Sigmoid colon (tissue), 7 donors: ENCODE measurements around the gene C19orf12. TPM values are rescaled to one million over a fixed set of nuclear protein-coding genes. Genes with fewer than 3 reads are reported as not detected.

Experiments
- DNase-seq: peaks from one replicate; pipeline ENCODE4 v3.0.0-alpha.2; 2019
- H3K27ac ChIP-seq, 4 donors: fragments of 200-600 bp; sonication (generic); one replicate each; pipeline ENCODE4 v1.5.1; 2016 to 2019; ENCODE audit warnings: mild to moderate bottlenecking in 1 of 4
- H3K27me3 ChIP-seq, 3 donors: fragments of 200-600 bp; sonication (generic); one replicate each; pipeline ENCODE4 v1.5.1; 2019; ENCODE audit warnings: mild to moderate bottlenecking in 1 of 3
- H3K36me3 ChIP-seq, 4 donors: fragments of 200-600 bp; sonication (generic); one replicate each; pipeline ENCODE4 v1.5.1; 2016 to 2019
- H3K4me1 ChIP-seq, 4 donors: fragments of 200-600 bp; sonication (generic); one replicate each; pipeline ENCODE4 v1.5.1; 2017 to 2019
- H3K4me3 ChIP-seq, 4 donors: fragments of 200-600 bp; sonication (generic); one replicate each; pipeline ENCODE4 v1.5.1; 2017 to 2019; ENCODE audit warnings: mild to moderate bottlenecking in 2 of 4, moderate library complexity in 1 of 4
- H3K9me3 ChIP-seq, 4 donors: fragments of 200-600 bp in 3 of 4; sonication (generic) in 3 of 4; one replicate each; pipeline versions ENCODE4 v1.5.1 to v1.6.1; 2013 to 2019
- CTCF ChIP-seq, 4 experiments: fragments of 450-650 bp in 3 of 4; fragments of 200-600 bp in 1 of 4; IDR thresholded peaks; one replicate each; pipeline ENCODE4 v1.5.1; 2016 to 2019; ENCODE audit warnings: antibody characterized with exemption in 4 of 4, mild to moderate bottlenecking in 3 of 4, moderate library complexity in 2 of 4
- EP300 ChIP-seq, 4 donors: sonication (generic); formaldehyde crosslinking; IDR thresholded peaks; one replicate each; pipeline ENCODE4 v1.6.1; 2017; ENCODE audit warnings: antibody characterized with exemption in 4 of 4
- POLR2A ChIP-seq, 2 donors: fragments of 450-650 bp; IDR thresholded peaks; one replicate each; pipeline ENCODE4 v1.6.1; 2016; ENCODE audit warnings: antibody characterized with exemption in 2 of 2, mild to moderate bottlenecking in 2 of 2, moderate library complexity in 2 of 2
- POLR2AphosphoS5 ChIP-seq, 4 donors: sonication (generic); formaldehyde crosslinking; IDR thresholded peaks; one replicate each; pipeline ENCODE4 v1.6.1; 2017; ENCODE audit warnings: antibody characterized with exemption in 4 of 4
- WGBS, 2 donors: extraction: QIAGEN DNeasy Blood & Tissue Kit; methylation state at CpG; one replicate each; pipeline ENCODE4 v1.1.7; 2013; 5-methylcytosine and 5-hydroxymethylcytosine counted together
- intact Hi-C: fragments of 100-400 bp; cut with DNase I; formaldehyde crosslinking; loops from one replicate; pipeline ENCODE4 v1.15.1; 2023
- polyA plus RNA-seq, 3 donors: library from polyadenylated mRNA; stranded (reverse); fragments of 200-250 nt; gene quantifications; one replicate each; pipeline ENCODE4 v1.2.3, GENCODE V29; 2013
- total RNA-seq, 4 donors: library from RNA; depleted of rRNA; stranded (reverse); fragments of >200 nt; gene quantifications; one replicate each; pipeline ENCODE4 v1.1.0, GENCODE V29; 2016
- donor health status: healthy with polysubstance abuse.
- donor health status: Bipolar disorder and iron deficiency.
- donor health status: healthy.

Gene C19orf12
- total and polyA plus RNA-seq, 7 donors, result 13.2 to 36.0 (median 32.1) TPM

- Histone ChIP-seq H3K27ac (no peak overlapping the region), H3K4me1 (no peaks in the 10 kb centered on the region), H3K9me3 (no peaks in the 10 kb centered on the region), H3K36me3 (peaks cover 3 to 57% (median 15%) of the 10 kb centered on the region in 4 donors), H3K4me3 (no peak overlapping the region), H3K27me3 (no peaks in the 10 kb centered on the region)
- TF ChIP-seq POLR2AphosphoS5 (IDR thresholded peaks at IDR 0.05) (no peak), EP300 (IDR thresholded peaks at IDR 0.05) (no peak), POLR2A (IDR thresholded peaks at IDR 0.05) (no peak), CTCF (IDR thresholded peaks at IDR 0.05) (no peak)
- WGBS, 2 donors, result 91 to 96% methylated on average over 9 of the region's 9 CpGs
- intact Hi-C loops, result no loop called here
- DNase-seq, result no peak
Measured at GRCh38 chr19:29702963-29703320, 12.1 kb downstream of the C19orf12 start.

DNA sequence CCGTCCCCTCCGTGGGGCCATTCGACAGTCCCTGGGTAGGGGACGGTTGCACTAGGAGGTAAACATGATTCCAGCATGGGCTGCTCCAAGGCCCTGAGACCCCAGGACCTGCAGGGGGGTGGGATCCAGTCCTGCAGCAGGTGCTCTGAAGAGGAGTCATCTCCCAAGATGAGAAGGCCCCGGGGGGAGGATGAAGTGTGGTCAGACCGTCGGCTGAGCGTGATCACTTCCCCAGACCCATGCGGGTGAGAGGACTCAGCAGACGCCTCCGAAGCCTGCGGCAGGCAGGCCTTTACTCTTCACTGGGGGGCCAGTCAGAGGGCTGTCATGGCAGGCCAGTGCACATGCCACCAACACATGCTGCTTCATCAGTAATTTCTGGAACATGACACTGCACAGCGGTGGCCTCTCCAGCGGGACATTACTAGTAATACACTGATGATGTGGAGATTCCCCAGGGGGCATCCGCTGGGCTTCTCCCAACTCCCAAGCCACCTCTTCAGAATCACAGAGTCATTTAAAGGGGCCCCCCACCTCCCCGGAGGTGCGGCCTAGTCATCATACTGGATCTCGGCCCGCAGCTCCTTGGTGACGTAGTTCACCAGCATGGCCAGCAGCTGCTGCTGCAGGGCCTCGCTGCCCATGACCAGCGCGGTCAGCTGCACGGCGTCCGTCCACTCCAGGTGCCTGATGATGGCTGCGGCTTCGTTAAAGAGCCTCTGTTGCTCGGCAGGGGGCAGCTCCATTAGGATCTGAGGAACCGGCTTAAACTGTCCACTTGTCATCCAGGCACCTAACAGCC lies 12.7 kb downstream of the C19orf12 start:
- peaks cover 3 to 51% (median 14%) of the 10 kb centered on the region in 4 donors for H3K36me3 ChIP-seq
- no peaks in the 10 kb centered on the region for H3K9me3 ChIP-seq
- WGBS, 2 donors, result 90 to 94% methylated on average over 30 of the region's 30 CpGs
- intact Hi-C loops, result no loop called here
- no peaks in the 10 kb centered on the region for H3K4me1 ChIP-seq
- no peak overlapping the region for H3K4me3 ChIP-seq
- H3K27ac ChIP-seq, result no peak overlapping the region
- no peaks in the 10 kb centered on the region for H3K27me3 ChIP-seq
- no peak for TF ChIP-seq EP300 (IDR thresholded peaks at IDR 0.05)
- TF ChIP-seq POLR2AphosphoS5 (IDR thresholded peaks at IDR 0.05), result no peak
- no peak for TF ChIP-seq CTCF (IDR thresholded peaks at IDR 0.05)
- TF ChIP-seq POLR2A (IDR thresholded peaks at IDR 0.05), result no peak
- DNase-seq, result no peak

GRCh38 chr19:29700498-29700897 lies 14.6 kb downstream of the C19orf12 start:
- Histone ChIP-seq H3K9me3 (no peaks in the 10 kb centered on the region), H3K27me3 (no peaks in the 10 kb centered on the region), H3K4me3 (no peak overlapping the region), H3K27ac (no peak overlapping the region), H3K36me3 (peaks cover 0 to 32% (median 11%) of the 10 kb centered on the region in 4 donors), H3K4me1 (no peaks in the 10 kb centered on the region)
- intact Hi-C loops, result no loop called here
- DNase-seq, result no peak
- TF ChIP-seq POLR2AphosphoS5 (IDR thresholded peaks at IDR 0.05) (no peak), CTCF (IDR thresholded peaks at IDR 0.05) (no peak), POLR2A (IDR thresholded peaks at IDR 0.05) (no peak), EP300 (IDR thresholded peaks at IDR 0.05) (no peak)
- WGBS, 2 donors, result 82 to 83% methylated on average over 6 of the region's 6 CpGs

- Histone ChIP-seq H3K9me3 (no peaks in the 10 kb centered on the region), H3K27me3 (no peaks in the 10 kb centered on the region), H3K36me3 (peaks cover 0 to 26% (median 11%) of the 10 kb centered on the region in 4 donors), H3K4me3 (no peak overlapping the region), H3K27ac (no peak overlapping the region), H3K4me1 (peaks cover 0 to 2% (median 2%) of the 10 kb centered on the region in 4 donors)
- intact Hi-C loops, result no loop called here
- WGBS, 2 donors, result 85 to 89% methylated on average over 5 of the region's 5 CpGs
- TF ChIP-seq POLR2AphosphoS5 (IDR thresholded peaks at IDR 0.05), result no peak
- no peak for TF ChIP-seq CTCF (IDR thresholded peaks at IDR 0.05)
- TF ChIP-seq POLR2A (IDR thresholded peaks at IDR 0.05), result no peak
- DNase-seq, result no peak
Measured at GRCh38 chr19:29699861-29700260, 15.2 kb downstream of the C19orf12 start.
